ENCODE measurements around the gene R3HDM4.

DNA sequence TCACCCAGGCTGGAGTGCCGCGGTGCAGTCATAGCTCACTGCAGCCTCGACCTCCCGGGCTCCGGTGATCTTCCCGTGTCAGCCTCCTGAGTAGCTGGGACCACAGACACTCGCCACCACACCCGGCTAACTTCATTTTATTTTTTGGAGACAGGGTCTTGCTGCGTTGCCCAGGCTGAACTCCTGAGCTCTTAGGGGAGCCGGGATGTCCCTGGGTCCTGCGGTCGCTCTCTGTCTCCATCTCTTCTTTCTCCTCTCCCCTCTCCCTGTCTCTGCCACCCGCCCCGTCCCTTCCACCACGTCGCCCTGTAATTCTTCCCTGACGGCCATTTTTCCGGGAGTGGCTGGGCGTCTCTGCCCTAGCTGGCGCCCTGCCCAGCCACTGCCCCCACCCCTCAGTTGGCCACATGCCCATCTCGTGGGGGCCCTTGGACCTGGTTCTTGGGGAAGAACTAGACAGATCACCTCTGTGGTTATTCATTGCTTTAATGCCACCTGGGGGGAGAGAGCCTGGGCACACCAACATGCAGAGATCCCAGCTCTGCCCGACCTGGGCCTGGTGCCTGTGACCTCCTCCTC is 31.7 kb upstream of the R3HDM4 start:
- TF ChIP-seq CTCF (IDR thresholded peaks at IDR 0.05) (no peak), POLR2A (IDR thresholded peaks at IDR 0.05) (no peak)
